GM12878 (cell line): ENCODE results near the gene DLL1. TPM values are rescaled to one million over a fixed set of nuclear protein-coding genes. Genes with fewer than 3 reads are reported as not detected.

Experiments
- ATAC-seq: fragments of 200-7000 bp; cut with Tn5 transposase; 3 replicates; pipeline ENCODE4 v1.9.1; 2020; ENCODE audit warnings: mild to moderate bottlenecking, moderate library complexity
- BruUV-seq: library from RNA; stranded (reverse); fragments of 400-500 nt; replicated peaks from 2 replicates; lab custom pipeline; 2021; lab: Mats Ljungman, UMichigan
- CTCF ChIA-PET: fragments of 300-600 bp; sonication (Branson Sonifier 250); formaldehyde crosslinking; extraction: SDS; loops from one replicate; lab custom pipeline; 2021; ENCODE audit warnings: inconsistent platforms; lab: Yijun Ruan, JAX
- POLR2A ChIA-PET: fragments of 350-600 bp; formaldehyde crosslinking; extraction: SDS; loops from one replicate; lab custom pipeline; 2021; ENCODE audit warnings: inconsistent platforms; lab: Charles Lee
- RAD21 ChIA-PET: fragments of 300-600 bp; sonication (Branson Sonifier 250); formaldehyde crosslinking; loops from one replicate; lab custom pipeline; 2023; ENCODE audit warnings: antibody characterized with exemption; ENCODE audit not compliant: unreplicated experiment; lab: Charles Lee
- SMC1A ChIA-PET: fragments of 300-600 bp; sonication (Branson Sonifier 250); formaldehyde crosslinking; loops from one replicate; lab custom pipeline; 2023; ENCODE audit not compliant: unreplicated experiment, uncharacterized antibody; lab: Charles Lee
- DNase-seq: peaks from one replicate; pipeline ENCODE4 v3.0.0-alpha.2; 2011; ENCODE audit warnings: low read depth, low spot score
- FAIRE-seq: peaks from 3 replicates; lab custom pipeline; 2011; peaks lifted over from hg19 to GRCh38; lab: Jason Lieb, UNC
- H2AFZ ChIP-seq: 2 replicates; pipeline ENCODE4 v1.6.0; 2011; ENCODE audit warnings: low read depth, low read length, control low read depth; ENCODE audit not compliant: control insufficient read depth
- H3K27ac ChIP-seq: 2 replicates; pipeline ENCODE4 v1.5.1; 2011; ENCODE audit warnings: control low read depth; ENCODE audit not compliant: control insufficient read depth, insufficient read depth
- H3K27me3 ChIP-seq, 2 experiments: replicated peaks in 1 of 2; 2 replicates each; pipeline versions ENCODE4 v1.6.0 to v1.6.1; 2011; ENCODE audit warnings: low read length in 1 of 2; ENCODE audit not compliant: control insufficient read depth in 2 of 2, insufficient read depth in 2 of 2
- H3K36me3 ChIP-seq, 2 experiments: 2 replicates each; pipeline ENCODE4 v1.5.1; 2011; ENCODE audit warnings: low read length in 1 of 2; ENCODE audit not compliant: control insufficient read depth in 2 of 2, insufficient read depth in 2 of 2
- H3K4me1 ChIP-seq: 2 replicates; pipeline ENCODE4 v1.6.1; 2011; ENCODE audit warnings: mild to moderate bottlenecking, low read length, moderate library complexity, mixed read lengths; ENCODE audit not compliant: control insufficient read depth, insufficient read depth
- H3K4me2 ChIP-seq: 2 replicates; pipeline ENCODE4 v1.6.0; 2011; ENCODE audit warnings: control low read depth; ENCODE audit not compliant: control insufficient read depth, insufficient read depth
- H3K4me3 ChIP-seq: fragments of 200-600 bp; sonication (generic); 2 replicates; pipeline ENCODE4 v1.5.1; 2016
- H3K79me2 ChIP-seq: 2 replicates; pipeline ENCODE4 v1.6.0; 2011; ENCODE audit warnings: low read length; ENCODE audit not compliant: control insufficient read depth, insufficient read depth
- H3K9ac ChIP-seq: 2 replicates; pipeline ENCODE4 v1.8.0; 2011; ENCODE audit warnings: low read length, control low read depth, mixed read lengths; ENCODE audit not compliant: control insufficient read depth, insufficient read depth
- H3K9me3 ChIP-seq: replicated peaks from 3 replicates; pipeline ENCODE4 v1.5.1; 2011; ENCODE audit warnings: mild to moderate bottlenecking, low read length; ENCODE audit not compliant: control insufficient read depth, insufficient read depth
- H4K20me1 ChIP-seq: 2 replicates; pipeline ENCODE4 v1.6.0; 2011; ENCODE audit not compliant: control insufficient read depth, insufficient read depth
- ASH2L ChIP-seq: fragments of 300-600, 200-600 bp; sonication (generic); IDR thresholded peaks from 2 replicates; pipeline ENCODE4 v1.6.1; 2017; ENCODE audit warnings: low read depth, mild to moderate bottlenecking, borderline replicate concordance
- CREM ChIP-seq: IDR thresholded peaks from 2 replicates; pipeline ENCODE4 v1.6.1; 2014; ENCODE audit warnings: antibody characterized with exemption, low read depth
- NR2F1 ChIP-seq: fragments of 450-650 bp; conservative IDR thresholded peaks from 2 replicates; pipeline ENCODE4 v1.6.1; 2017; ENCODE audit warnings: mild to moderate bottlenecking
- PKNOX1 ChIP-seq: fragments of 450-650 bp; IDR thresholded peaks from 2 replicates; pipeline ENCODE4 v1.6.1; 2016; ENCODE audit warnings: mild to moderate bottlenecking
- PML ChIP-seq: IDR thresholded peaks from 2 replicates; pipeline ENCODE4 v1.6.1; 2012; ENCODE audit warnings: low read length, inconsistent platforms
- RCOR1 ChIP-seq: conservative IDR thresholded peaks from 2 replicates; pipeline ENCODE4 v1.6.1; 2012; ENCODE audit warnings: low read depth, low read length, improper control_type of control experiment
- REST ChIP-seq: IDR thresholded peaks from 2 replicates; pipeline ENCODE4 v1.6.1; 2012; ENCODE audit warnings: mild to moderate bottlenecking, low read depth, low read length
- SP1 ChIP-seq: IDR thresholded peaks from one replicate; pipeline ENCODE4 v1.6.1; 2011; ENCODE audit warnings: low read depth, low read length
- SPI1 ChIP-seq: IDR thresholded peaks from 2 replicates; pipeline ENCODE4 v1.6.1; 2011; ENCODE audit warnings: low read depth, mild to moderate bottlenecking, low read length, moderate library complexity, borderline replicate concordance; ENCODE audit not compliant: insufficient read depth
- SRF ChIP-seq, 2 experiments: IDR thresholded peaks; 2 replicates each; pipeline ENCODE4 v1.6.1; 2011; ENCODE audit warnings: low read depth in 2 of 2, low read length in 2 of 2, mild to moderate bottlenecking in 1 of 2, moderate library complexity in 1 of 2
- ZZZ3 ChIP-seq: IDR thresholded peaks from 2 replicates; pipeline ENCODE4 v1.6.1; 2011; ENCODE audit warnings: low read depth; ENCODE audit not compliant: control insufficient read depth, insufficient read length
- WGBS: methylation state at CpG from one replicate; pipeline ENCODE4 v1.1.6; 2016; ENCODE audit warnings: low lambda C conversion rate; ENCODE audit not compliant: insufficient replicate concordance, insufficient coverage; ENCODE audit errors: missing lambda C conversion rate; 5-methylcytosine and 5-hydroxymethylcytosine counted together
- in situ Hi-C: fragments of 300-500 bp; cut with MboI; formaldehyde crosslinking; loops from 9 replicates; pipeline ENCODE4 v1.14.3; 2018; ENCODE audit warnings: mixed read lengths
- intact Hi-C: fragments of 100-400 bp; cut with micrococcal nuclease; formaldehyde crosslinking; loops from one replicate; pipeline ENCODE4 v1.14.2; 2022; ENCODE audit not compliant: unreplicated experiment
- polyA plus RNA-seq, 11 experiments: library from polyadenylated mRNA; depleted of rRNA in 4 of 11; unstranded in 6 of 11; stranded (reverse) in 5 of 11; fragments of >200 nt; fragmentation: Nextera tagmentation in 4 of 11; fragmentation: Illumina TruSeq in 1 of 11; extraction: Ambion mirVana in 4 of 11; extraction: Trizol in 1 of 11; gene quantifications; 1 replicate in 1 of 11; 2 replicates in 10 of 11; pipeline versions ENCODE4 v1.2.1 to v1.2.3, GENCODE V29; 2011 to 2016; ENCODE audit warnings: inconsistent platforms in 2 of 11, missing spikeins in 2 of 11, low read depth in 1 of 11
- total RNA-seq, 4 experiments: library from RNA; depleted of rRNA in 3 of 4; stranded (reverse); fragments of >200 nt in 3 of 4; fragmentation: Illumina TruSeq in 1 of 4; extraction: Trizol in 1 of 4; gene quantifications; 2 replicates each; pipeline versions ENCODE4 v1.2.1 to v1.2.3, GENCODE V29; 2013 to 2021

Gene DLL1
- total and polyA plus RNA-seq, 10 of the 15 experiments (the other 5 are each of a cell fraction or from before 2014, with no cell fraction given) = 0.02 to 0.80 (median 0.19) TPM

GRCh38 chr6:170277893-170278742 lies 12.8 kb downstream of the DLL1 start:
- ChIA-PET POLR2A (interaction anchor here (0.7 kb wide), 1 partner anchor 26 kb away, joined by 3 read pairs; no protein-coding TSS in a partner anchor), RAD21 (no interaction called here), CTCF (interaction anchor here (1.2 kb wide), 1 partner anchor 239 kb away, joined by 3 read pairs; no protein-coding TSS in a partner anchor), SMC1A (interaction anchor here (0.6 kb wide), 1 partner anchor 239 kb away, joined by 3 read pairs; no protein-coding TSS in a partner anchor)
- H3K4me3 ChIP-seq = no peak overlapping the region
- FAIRE-seq (no peak), DNase-seq (no peak), ATAC-seq (no peak)
- H3K4me2 ChIP-seq = no peak overlapping the region
- H3K9me3 ChIP-seq = no peaks in the 10 kb centered on the region; the same call in 2 of the 3 replicates
- H3K4me1 ChIP-seq = no peaks in the 10 kb centered on the region
- no peak overlapping the region for H3K9ac ChIP-seq
- no peaks in the 10 kb centered on the region for H4K20me1 ChIP-seq
- no peak overlapping the region for H3K27ac ChIP-seq
- no peaks in the 10 kb centered on the region for H3K36me3 ChIP-seq
- H3K27me3 ChIP-seq = no peaks in the 10 kb centered on the region; a peak in 1 of 4 replicates
- in situ Hi-C loops (no loop called here), intact Hi-C loops (no loop called here)
- H2AFZ ChIP-seq = no peak overlapping the region
- H3K79me2 ChIP-seq = no peaks in the 10 kb centered on the region
- no peak for TF ChIP-seq ASH2L
- no peak for TF ChIP-seq PKNOX1
- no peak for TF ChIP-seq PML
- no peak for TF ChIP-seq SP1
- TF ChIP-seq SPI1 = no peak
- TF ChIP-seq CREM = no peak
- no peak for TF ChIP-seq SRF (IDR thresholded peaks at IDR 0.05; ENCODE audit: low read depth in 2 of 2, low read length in 2 of 2)
- no peak for TF ChIP-seq NR2F1
- no peak for TF ChIP-seq REST
- TF ChIP-seq RCOR1 = no peak
- TF ChIP-seq ZZZ3 = no peak
- BruUV-seq = no TSS peak
- 54% methylated on average over 8 of the region's 8 CpGs for WGBS
